Erythroblast (primary cell): ENCODE data around the gene GOLGB1.

ENCODE experiments used
- GATA1 ChIP-seq: IDR thresholded peaks from 2 replicates; pipeline ENCODE4 v1.6.1; 2011; ENCODE audit warnings: low read depth, mild to moderate bottlenecking, control low read depth, low read length, moderate library complexity
- POLR2A ChIP-seq: IDR thresholded peaks from 2 replicates; pipeline ENCODE4 v1.6.1; 2011; ENCODE audit warnings: mild to moderate bottlenecking, low read length

- TF ChIP-seq POLR2A = no peak
- no peak for TF ChIP-seq GATA1
These were observed 1.6 kb downstream of the GOLGB1 start for GRCh38 chr3:121747976-121748375.
